HTR-8/SVneo (cell line): Measurements from ENCODE around the gene ARHGAP9.

Experiments used
- DNase-seq: peaks from one replicate; pipeline ENCODE4 v3.0.0; 2011; ENCODE audit warnings: low spot score, mixed read lengths; ENCODE audit not compliant: insufficient read length
- FAIRE-seq: peaks from 2 replicates; lab custom pipeline; 2011; peaks lifted over from hg19 to GRCh38; lab: Jason Lieb, UNC

ARHGAP9 gene

GRCh38 chr12:57475271-57476161 lies 4.2 kb downstream of the ARHGAP9 start:
- FAIRE-seq (no peak), DNase-seq (no peak)

GRCh38 chr12:57474862-57475261 lies 4.8 kb downstream of the ARHGAP9 start:
- DNase-seq (no peak), FAIRE-seq (no peak)

- no peak for FAIRE-seq
These were observed 5.2 kb downstream of the ARHGAP9 start for GRCh38 chr12:57474430-57474829.

GRCh38 chr12:57473886-57474285 lies 5.8 kb downstream of the ARHGAP9 start:
- no peak for FAIRE-seq

More at GRCh38 chr12:57474430-57474829, 5.2 kb downstream of the ARHGAP9 start:
- DNase-seq, result no peak

GRCh38 chr12:57473392-57473791 lies 6.3 kb downstream of the ARHGAP9 start:
- no peak for FAIRE-seq
- DNase-seq, result no peak

More at GRCh38 chr12:57473886-57474285, 5.8 kb downstream of the ARHGAP9 start:
- no peak for DNase-seq

- no peak for DNase-seq
- no peak for FAIRE-seq
These were observed 7.3 kb downstream of the ARHGAP9 start for GRCh38 chr12:57472391-57472790.

GRCh38 chr12:57471661-57472060 lies 8.0 kb downstream of the ARHGAP9 start:
- no peak for FAIRE-seq

GRCh38 chr12:57470970-57471656 lies 8.6 kb downstream of the ARHGAP9 start:
- FAIRE-seq (no peak), DNase-seq (no peak)

More at GRCh38 chr12:57471661-57472060, 8.0 kb downstream of the ARHGAP9 start:
- no peak for DNase-seq

- FAIRE-seq (peak; percentile 20), DNase-seq (no peak)
These were observed 9.2 kb downstream of the ARHGAP9 start for GRCh38 chr12:57470286-57470969.

GRCh38 chr12:57469296-57470164 lies 10.1 kb downstream of the ARHGAP9 start:
- FAIRE-seq (no peak), DNase-seq (no peak)

- no peak for DNase-seq
These were observed 11.8 kb downstream of the ARHGAP9 start for GRCh38 chr12:57467915-57468314.

GRCh38 chr12:57467212-57467874 lies 12.3 kb downstream of the ARHGAP9 start:
- DNase-seq, result no peak
- FAIRE-seq, result no peak

More at GRCh38 chr12:57467915-57468314, 11.8 kb downstream of the ARHGAP9 start:
- FAIRE-seq, result no peak

GRCh38 chr12:57465747-57466505 lies 13.7 kb downstream of the ARHGAP9 start:
- FAIRE-seq (no peak), DNase-seq (no peak)

GRCh38 chr12:57465030-57465746 lies 14.5 kb downstream of the ARHGAP9 start:
- DNase-seq (no peak), FAIRE-seq (no peak)

- DNase-seq, result no peak
- FAIRE-seq, result no peak
These were observed 15.1 kb downstream of the ARHGAP9 start for GRCh38 chr12:57464569-57464968.

GRCh38 chr12:57462912-57463253 lies 16.8 kb downstream of the ARHGAP9 start:
- FAIRE-seq (no peak), DNase-seq (no peak)

GRCh38 chr12:57462251-57462911 lies 17.3 kb downstream of the ARHGAP9 start:
- FAIRE-seq, result no peak
- peak; percentile 91 for DNase-seq

- FAIRE-seq (no peak), DNase-seq (peak; percentile 34)
These were observed 17.8 kb downstream of the ARHGAP9 start for GRCh38 chr12:57461917-57462250.
